AG04450 (cell line): ENCODE measurements around the gene DHRSX. TPM values are rescaled to one million over a fixed set of nuclear protein-coding genes. Genes with fewer than 3 reads are reported as not detected.
"Not testable (repeated sequence)": the region's sequence is repeated elsewhere in the genome, so short reads cannot be mapped to it uniquely, and the experiment has no call there.

ENCODE experiments used
- CTCF ChIA-PET: fragments of 300-600, 350-600 bp; formaldehyde crosslinking; extraction: SDS; loops from one replicate; lab custom pipeline; 2022; ENCODE audit warnings: antibody characterized with exemption, inconsistent platforms; lab: Charles Lee
- POLR2A ChIA-PET: fragments of 350-600 bp; formaldehyde crosslinking; extraction: SDS; loops from one replicate; lab custom pipeline; 2021; ENCODE audit warnings: antibody characterized with exemption, inconsistent platforms; lab: Yijun Ruan, JAX
- DNase-seq: peaks from one replicate; pipeline ENCODE4 v3.0.0-alpha.2; 2011; ENCODE audit warnings: low read depth, low spot score
- H3K27ac ChIP-seq: one replicate; pipeline ENCODE4 v1.5.1; 2012; ENCODE audit warnings: low read depth, low read length, control low read depth
- H3K27me3 ChIP-seq: one replicate; pipeline ENCODE4 v1.6.0; 2012; ENCODE audit warnings: low read length; ENCODE audit not compliant: control insufficient read depth, insufficient read depth
- H3K4me3 ChIP-seq: 2 replicates; pipeline ENCODE4 v1.5.1; 2011; ENCODE audit warnings: mild to moderate bottlenecking, low read depth, low read length, control low read depth
- H3K9me3 ChIP-seq: 2 replicates; pipeline ENCODE4 v1.5.1; 2012; ENCODE audit warnings: low read length; ENCODE audit not compliant: control insufficient read depth, insufficient read depth
- CTCF ChIP-seq: IDR thresholded peaks from 2 replicates; pipeline ENCODE4 v1.5.1; 2011; ENCODE audit warnings: low read depth, low read length, control low read depth, inconsistent platforms
- polyA plus RNA-seq: library from polyadenylated mRNA; depleted of rRNA; stranded (reverse); fragments of >200 nt; gene quantifications from 2 replicates; pipeline ENCODE4 v1.2.3, GENCODE V29; 2011

The DHRSX gene
- polyA plus RNA-seq, 1 experiment, result 43.2 TPM

GRCh38 chrX:2479420-2479780 lies 21.4 kb downstream of the DHRSX start:
- Histone ChIP-seq H3K4me3 (no peak overlapping the region), H3K27ac (no peak overlapping the region), H3K27me3 (no peaks in the 10 kb centered on the region), H3K9me3 (no peaks in the 10 kb centered on the region)
- ChIA-PET POLR2A (no interaction called here), CTCF (no interaction called here)
- TF ChIP-seq CTCF, result no peak
- DNase-seq, result no peak

GRCh38 chrX:2478546-2479419 lies 22.0 kb downstream of the DHRSX start:
- H3K4me3 ChIP-seq, result no peak overlapping the region
- POLR2A ChIA-PET, result no interaction called here
- H3K27ac ChIP-seq, result no peak overlapping the region
- no peak for TF ChIP-seq CTCF
- H3K27me3 ChIP-seq, result no peaks in the 10 kb centered on the region
- DNase-seq, result no peak
- CTCF ChIA-PET, result no interaction called here
- H3K9me3 ChIP-seq, result no peaks in the 10 kb centered on the region

- DNase-seq, H3K27ac ChIP-seq, H3K27me3 ChIP-seq, H3K9me3 ChIP-seq, CTCF ChIA-PET, POLR2A ChIA-PET, H3K4me3 ChIP-seq: not testable (repeated sequence)
Observed at GRCh38 chrX:2477313-2477712, 23.5 kb downstream of the DHRSX start.

- Histone ChIP-seq H3K9me3 (no peaks in the 10 kb centered on the region), H3K27ac (no peak overlapping the region), H3K4me3 (no peak overlapping the region), H3K27me3 (no peaks in the 10 kb centered on the region)
- CTCF ChIA-PET, result no interaction called here
- no peak for DNase-seq
- TF ChIP-seq CTCF, result no peak
- POLR2A ChIA-PET, result no interaction called here
Observed at GRCh38 chrX:2474963-2475726, 25.6 kb downstream of the DHRSX start.

- H3K27ac ChIP-seq, result no peak overlapping the region
- TF ChIP-seq CTCF, result no peak
- no peaks in the 10 kb centered on the region for H3K9me3 ChIP-seq
- CTCF ChIA-PET, result no interaction called here
- no peaks in the 10 kb centered on the region for H3K27me3 ChIP-seq
- DNase-seq, result no peak
- POLR2A ChIA-PET, result no interaction called here
- no peak overlapping the region for H3K4me3 ChIP-seq
Observed at GRCh38 chrX:2474280-2474962, 26.4 kb downstream of the DHRSX start.

- H3K27me3 ChIP-seq, CTCF ChIA-PET, POLR2A ChIA-PET, H3K9me3 ChIP-seq, DNase-seq, H3K27ac ChIP-seq, H3K4me3 ChIP-seq: not testable (repeated sequence)
Observed at GRCh38 chrX:2473064-2473463, 27.7 kb downstream of the DHRSX start.
